Measurements from ENCODE around the gene DCC.

Gene DCC

GRCh38 chr18:52999633-53000032, 659.6 kb downstream of the DCC start:
- TF ChIP-seq, protein P1, sequence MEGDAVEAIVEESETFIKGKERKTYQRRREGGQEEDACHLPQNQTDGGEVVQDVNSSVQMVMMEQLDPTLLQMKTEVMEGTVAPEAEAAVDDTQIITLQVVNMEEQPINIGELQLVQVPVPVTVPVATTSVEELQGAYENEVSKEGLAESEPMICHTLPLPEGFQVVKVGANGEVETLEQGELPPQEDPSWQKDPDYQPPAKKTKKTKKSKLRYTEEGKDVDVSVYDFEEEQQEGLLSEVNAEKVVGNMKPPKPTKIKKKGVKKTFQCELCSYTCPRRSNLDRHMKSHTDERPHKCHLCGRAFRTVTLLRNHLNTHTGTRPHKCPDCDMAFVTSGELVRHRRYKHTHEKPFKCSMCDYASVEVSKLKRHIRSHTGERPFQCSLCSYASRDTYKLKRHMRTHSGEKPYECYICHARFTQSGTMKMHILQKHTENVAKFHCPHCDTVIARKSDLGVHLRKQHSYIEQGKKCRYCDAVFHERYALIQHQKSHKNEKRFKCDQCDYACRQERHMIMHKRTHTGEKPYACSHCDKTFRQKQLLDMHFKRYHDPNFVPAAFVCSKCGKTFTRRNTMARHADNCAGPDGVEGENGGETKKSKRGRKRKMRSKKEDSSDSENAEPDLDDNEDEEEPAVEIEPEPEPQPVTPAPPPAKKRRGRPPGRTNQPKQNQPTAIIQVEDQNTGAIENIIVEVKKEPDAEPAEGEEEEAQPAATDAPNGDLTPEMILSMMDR (IDR thresholded peaks at IDR 0.05; ENCODE audit: insufficient read depth, low read depth, low read length, missing control alignments) = no peak
- H3K4me3 ChIP-seq (ENCODE audit: low read depth, low read length) = no peak overlapping the region
- no peak for DNase-seq (ENCODE audit: low read depth)

- peak; percentile 4 for DNase-seq (ENCODE audit: low read depth)
- TF ChIP-seq, protein P1 (IDR thresholded peaks at IDR 0.05; ENCODE audit: insufficient read depth, low read depth, low read length, missing control alignments) = no peak
- H3K4me3 ChIP-seq (ENCODE audit: low read depth, low read length) = no peak overlapping the region
Observed at GRCh38 chr18:53004798-53005197, 664.8 kb downstream of the DCC start.

- no peak overlapping the region for H3K4me3 ChIP-seq (ENCODE audit: low read depth, low read length)
- no peak for DNase-seq (ENCODE audit: low read depth)
- TF ChIP-seq, protein P1 (IDR thresholded peaks at IDR 0.05; ENCODE audit: insufficient read depth, low read depth, low read length, missing control alignments) = no peak
Observed at GRCh38 chr18:53018791-53019190, 678.8 kb downstream of the DCC start.

- H3K4me3 ChIP-seq (ENCODE audit: low read depth, low read length) = no peak overlapping the region
- no peak for DNase-seq (ENCODE audit: low read depth)
- TF ChIP-seq, protein P1 (IDR thresholded peaks at IDR 0.05; ENCODE audit: insufficient read depth, low read depth, low read length, missing control alignments) = no peak
Observed at GRCh38 chr18:53025247-53025646, 685.2 kb downstream of the DCC start.

- TF ChIP-seq, protein P1 (IDR thresholded peaks at IDR 0.05; ENCODE audit: insufficient read depth, low read depth, low read length, missing control alignments) = no peak
- no peak for DNase-seq (ENCODE audit: low read depth)
- H3K4me3 ChIP-seq (ENCODE audit: low read depth, low read length) = no peak overlapping the region
Observed at GRCh38 chr18:53028565-53028964, 688.6 kb downstream of the DCC start.

GRCh38 chr18:53033128-53033527, 693.1 kb downstream of the DCC start:
- DNase-seq (ENCODE audit: low read depth) = no peak

GRCh38 chr18:53038608-53039007, 698.6 kb downstream of the DCC start:
- H3K4me3 ChIP-seq (ENCODE audit: low read depth, low read length) = no peak overlapping the region
- TF ChIP-seq, protein P1 (IDR thresholded peaks at IDR 0.05; ENCODE audit: insufficient read depth, low read depth, low read length, missing control alignments) = no peak

More at GRCh38 chr18:53033128-53033527, 693.1 kb downstream of the DCC start:
- H3K4me3 ChIP-seq (ENCODE audit: low read depth, low read length) = no peak overlapping the region
- TF ChIP-seq, protein P1 (IDR thresholded peaks at IDR 0.05; ENCODE audit: insufficient read depth, low read depth, low read length, missing control alignments) = no peak

More at GRCh38 chr18:53038608-53039007, 698.6 kb downstream of the DCC start:
- no peak for DNase-seq (ENCODE audit: low read depth)

Data from GM12865 (cell line).